ENCODE data around the gene NT5M.
"Not testable (repeated sequence)": the region's sequence is repeated elsewhere in the genome, so short reads cannot be mapped to it uniquely, and the experiment has no call there.

NT5M gene

DNA sequence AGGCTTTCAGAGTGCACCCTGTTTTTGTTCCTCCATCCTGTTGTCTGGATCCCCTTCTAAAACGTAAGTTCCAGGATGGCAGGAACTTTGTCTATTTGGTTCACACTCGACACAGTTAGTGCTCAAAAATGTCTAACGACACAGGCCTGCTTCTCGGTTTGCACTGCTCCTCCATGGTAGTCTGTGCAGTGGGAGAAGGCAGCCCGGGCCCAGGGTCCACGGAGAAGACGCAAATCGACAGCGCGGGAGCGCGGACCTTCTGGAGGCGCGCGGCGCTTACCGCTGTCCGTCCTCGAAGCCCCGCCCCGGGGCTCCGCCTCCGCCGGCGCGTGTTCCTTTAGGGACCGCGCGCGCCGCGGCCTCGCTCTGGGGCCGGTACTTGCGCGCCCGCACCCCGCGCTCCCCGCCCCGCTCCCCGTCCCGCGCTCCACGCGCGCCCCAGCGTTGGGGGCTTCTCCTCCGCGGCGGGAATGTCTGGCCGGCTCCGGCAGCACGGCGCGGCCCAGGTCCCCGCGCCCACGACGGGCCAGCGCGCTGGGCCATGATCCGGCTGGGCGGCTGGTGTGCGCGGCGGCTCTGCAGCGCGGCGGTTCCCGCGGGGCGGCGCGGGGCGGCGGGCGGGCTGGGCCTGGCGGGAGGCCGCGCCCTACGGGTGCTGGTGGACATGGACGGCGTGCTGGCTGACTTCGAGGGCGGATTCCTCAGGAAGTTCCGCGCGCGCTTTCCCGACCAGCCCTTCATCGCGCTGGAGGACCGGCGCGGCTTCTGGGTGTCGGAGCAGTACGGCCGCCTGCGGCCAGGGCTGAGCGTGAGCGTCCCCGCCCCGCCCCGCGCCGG lies at the start of gene NT5M:
TSS of gene NT5M (plus strand) at position 364 of the 837 bp plus-strand sequence. CDS start at position 542, 178 bp downstream.
- peak; percentile 96 for DNase-seq

DNA sequence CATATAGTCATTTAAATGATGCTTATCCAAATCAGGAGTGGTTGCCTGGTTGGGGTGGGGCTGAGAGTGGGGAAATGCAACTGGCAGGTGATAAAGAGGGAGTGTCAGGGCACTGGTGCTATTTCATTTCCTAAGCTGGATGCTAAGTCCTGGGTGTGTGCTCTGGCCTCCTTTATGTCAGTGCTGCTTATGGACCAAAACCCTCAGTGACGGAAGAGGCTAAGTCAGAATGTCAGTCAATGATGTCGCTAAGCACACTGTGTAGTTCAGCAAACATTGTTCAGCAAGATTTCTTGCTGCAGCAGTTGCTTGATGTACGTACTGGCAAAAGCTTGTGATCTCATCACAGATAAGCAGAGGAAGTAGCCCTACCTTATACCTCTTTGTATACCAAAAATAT lies 49.8 kb upstream of the NT5M start:
- peak; percentile 47 for DNase-seq

DNA sequence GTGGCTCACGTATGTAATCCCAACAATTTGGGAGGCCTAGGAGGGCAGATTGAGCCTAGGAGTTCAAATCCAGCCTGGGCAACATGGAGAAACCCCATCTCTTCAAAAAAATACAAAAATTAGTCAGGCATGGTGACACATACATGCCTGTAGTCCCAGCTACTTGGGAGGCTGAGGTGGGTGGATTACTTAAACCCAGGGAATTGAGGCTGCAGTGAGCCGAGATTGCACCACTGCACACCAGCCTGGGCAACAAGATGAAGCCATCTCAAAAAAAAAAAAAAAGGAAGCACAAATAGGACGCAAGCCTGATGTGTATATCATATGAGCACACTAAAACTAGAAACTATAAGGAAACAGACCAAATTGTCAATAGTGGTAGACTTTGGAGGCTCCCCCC lies 49.1 kb upstream of the NT5M start:
- DNase-seq = no peak

DNA sequence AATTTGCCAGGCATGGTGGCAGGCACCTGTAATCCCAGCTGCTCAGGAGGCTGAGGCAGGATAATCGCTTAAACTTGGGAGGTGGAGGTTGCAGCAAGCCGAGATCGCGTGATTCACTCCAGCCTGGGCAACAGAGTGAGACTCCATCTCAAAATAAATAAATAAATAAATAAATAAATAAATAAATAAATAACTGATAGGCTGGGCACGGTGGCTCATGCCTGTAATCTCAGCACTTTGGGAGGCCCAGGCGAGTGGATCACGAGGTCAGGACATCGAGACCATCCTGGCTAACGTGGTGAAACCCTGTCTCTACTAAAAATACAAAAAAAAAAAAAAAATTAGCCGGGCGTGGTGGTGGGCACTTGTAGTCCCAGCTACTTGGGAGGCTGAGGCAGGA lies 47.5 kb upstream of the NT5M start:
- DNase-seq = not testable (repeated sequence)

DNA sequence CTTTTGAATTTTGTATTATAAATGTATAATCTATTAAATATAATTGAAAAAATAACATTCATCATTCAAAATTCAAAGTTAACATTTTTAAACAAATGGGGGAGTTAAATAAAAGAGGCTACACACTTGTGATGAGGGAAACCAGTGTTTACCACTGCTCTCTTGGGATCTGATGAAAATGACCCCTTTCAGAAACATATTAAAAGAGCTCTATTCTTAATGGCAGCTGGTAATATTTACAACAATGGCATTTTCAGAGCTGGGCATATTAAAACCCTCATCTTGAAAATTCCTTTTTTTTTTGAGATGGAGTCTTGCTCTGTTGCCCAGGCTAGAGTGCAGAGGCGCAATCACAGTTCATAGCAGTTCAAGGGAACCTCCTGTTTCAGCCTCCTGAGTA lies 46.9 kb upstream of the NT5M start:
- no peak for DNase-seq

DNA sequence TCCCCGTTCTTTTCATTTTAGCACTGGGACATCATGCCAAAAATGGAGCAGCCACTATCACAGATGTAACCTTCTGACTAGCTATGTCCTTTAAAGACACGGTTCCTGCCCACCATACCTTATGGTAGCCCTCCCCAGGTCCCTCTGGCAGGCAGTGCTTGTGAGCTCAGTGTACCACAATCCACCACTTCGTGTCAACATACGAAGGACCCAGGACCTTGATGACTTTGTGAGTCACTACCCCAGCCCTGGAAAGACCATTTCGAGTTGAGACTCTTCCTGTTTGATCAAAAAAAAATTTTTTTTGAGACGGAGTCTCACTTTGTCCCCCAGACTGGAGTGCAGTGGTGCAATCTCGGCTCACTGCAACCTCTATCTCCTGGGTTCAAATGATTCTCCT lies 45.2 kb upstream of the NT5M start:
- DNase-seq = no peak

DNA sequence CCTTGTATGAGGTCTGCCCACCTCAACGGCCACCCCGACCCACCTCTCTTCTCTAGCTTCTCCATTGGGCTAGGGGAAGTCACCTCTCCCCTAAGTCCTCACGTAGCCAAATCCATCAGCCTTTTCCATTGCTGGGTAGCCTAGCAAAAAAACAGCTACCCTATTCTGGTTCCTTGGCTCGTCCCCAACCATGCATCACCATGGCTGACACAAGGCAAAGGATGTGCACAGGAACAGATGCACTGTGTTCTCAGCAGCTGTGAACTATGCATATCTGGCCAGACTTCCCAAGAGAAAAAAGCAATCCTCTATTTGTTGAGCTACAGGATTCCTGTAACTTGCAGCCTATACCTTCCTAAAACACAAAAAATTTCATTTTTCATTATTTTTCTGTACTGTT lies 44.2 kb upstream of the NT5M start:
- no peak for DNase-seq

DNA sequence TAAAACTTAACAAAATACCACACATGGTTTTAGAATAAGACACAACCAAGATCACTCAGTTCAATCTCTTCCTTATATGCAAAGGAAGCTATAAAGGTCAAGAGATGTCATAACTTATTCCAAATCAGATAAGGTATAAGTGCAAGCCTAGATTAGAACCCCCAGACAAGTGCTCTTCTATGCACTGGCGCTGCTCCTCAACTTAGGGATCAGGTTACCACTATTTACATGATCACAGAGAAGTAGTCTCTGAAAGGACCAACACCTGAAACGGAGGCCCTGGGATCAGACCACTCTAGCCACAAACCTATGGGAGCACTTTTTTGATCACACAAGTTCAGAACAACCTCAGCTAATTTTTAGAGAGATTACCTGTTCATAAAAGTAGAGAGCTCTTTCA lies 38.7 kb upstream of the NT5M start:
- no peak for DNase-seq

DNA sequence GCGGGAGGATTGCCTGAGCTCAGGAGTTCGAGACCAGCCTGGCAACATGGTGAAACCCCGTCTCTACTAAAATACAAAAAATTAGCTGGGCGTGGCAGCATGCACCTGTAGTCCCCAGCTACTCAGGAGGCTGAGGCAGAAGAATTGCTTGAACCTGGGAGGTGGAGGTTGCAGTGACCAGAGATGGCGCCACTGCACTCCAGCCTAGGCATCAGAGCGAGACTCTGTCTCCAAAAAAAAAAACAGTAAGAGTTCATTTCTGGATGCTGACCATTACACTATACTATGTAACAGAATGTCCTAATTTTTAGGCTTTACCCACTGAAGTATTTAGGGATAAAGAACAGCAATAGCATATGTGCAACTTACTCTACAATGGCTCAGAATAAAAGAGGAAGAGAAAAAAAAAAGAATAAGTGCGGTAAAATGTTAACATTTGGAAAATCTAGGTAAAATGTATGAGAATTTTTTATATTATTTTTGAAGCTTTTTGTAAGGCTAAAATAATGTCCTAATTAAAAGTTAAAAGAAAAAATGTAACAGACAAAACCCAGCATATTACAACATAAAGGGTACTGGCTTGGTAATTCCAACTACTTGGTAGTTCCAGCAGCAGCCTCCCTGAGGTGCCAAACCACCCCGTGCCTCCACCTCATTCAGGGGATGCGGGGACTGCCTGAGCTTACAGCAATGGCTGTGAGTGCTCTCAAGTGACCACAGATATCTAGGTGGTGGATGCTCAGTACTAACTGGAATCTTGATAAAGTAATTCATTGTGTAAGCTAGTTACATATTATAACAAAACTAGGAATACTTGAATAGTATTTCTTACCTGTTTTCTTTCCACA lies 33.0 kb upstream of the NT5M start:
- DNase-seq = peak; percentile 55

DNA sequence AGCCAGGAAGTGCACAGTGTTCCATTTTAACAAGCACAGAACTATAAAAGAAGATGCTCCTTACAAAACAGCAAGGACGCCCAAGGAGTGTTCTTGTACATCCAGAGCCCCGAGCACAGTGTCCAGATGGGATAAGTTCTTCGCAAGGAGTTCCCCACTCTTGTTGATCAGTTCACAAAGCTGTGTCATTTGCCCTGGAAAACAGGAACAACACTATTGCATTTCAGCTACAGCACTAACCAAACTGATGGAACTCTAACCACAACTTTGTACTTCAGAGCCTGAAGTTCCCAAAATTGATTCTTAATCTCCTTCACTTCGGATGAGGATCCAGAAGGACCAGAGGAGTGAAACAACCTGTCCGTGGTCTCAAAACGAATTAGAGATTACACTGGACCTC lies 27.2 kb upstream of the NT5M start:
- DNase-seq = peak; percentile 68

DNA sequence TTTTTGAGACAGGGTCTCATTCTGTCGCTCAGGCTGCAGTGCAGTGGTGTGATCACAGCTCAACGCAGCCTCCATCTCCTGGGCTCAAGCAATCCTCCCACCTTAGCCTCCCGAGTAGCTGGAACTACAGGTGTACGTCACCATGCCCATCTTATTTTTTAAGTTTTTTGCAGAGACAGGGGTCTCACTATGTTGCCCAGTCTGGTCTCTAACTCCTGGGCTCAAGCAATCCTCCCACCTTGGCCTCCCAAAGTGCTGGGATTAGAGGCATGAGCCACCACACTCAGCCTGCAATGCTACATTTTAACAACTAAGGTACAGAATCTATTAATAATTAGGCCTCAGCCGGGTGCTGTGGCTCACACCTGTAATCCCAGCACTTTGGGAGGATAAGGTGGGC lies 25.7 kb upstream of the NT5M start:
- not testable (repeated sequence) for DNase-seq

DNA sequence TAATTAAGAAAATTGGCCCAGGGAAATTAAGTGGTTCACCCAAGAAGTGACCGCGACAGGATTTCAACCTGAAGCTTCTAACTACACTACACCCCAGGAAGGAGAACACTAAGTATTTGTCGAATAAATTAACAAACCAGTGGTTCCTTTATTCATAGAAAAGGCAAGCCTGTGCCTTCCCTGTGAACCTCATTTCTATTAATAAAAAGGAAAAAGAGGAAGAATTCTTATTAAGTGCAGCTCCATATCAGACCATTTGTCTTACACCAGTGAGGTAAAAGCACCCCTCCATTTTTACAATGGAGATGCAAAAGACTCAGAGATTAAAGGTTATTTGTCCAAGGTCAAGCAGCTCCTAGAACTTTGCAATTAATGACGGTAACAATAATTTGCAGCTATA lies 23.9 kb upstream of the NT5M start:
- no peak for DNase-seq

DNA sequence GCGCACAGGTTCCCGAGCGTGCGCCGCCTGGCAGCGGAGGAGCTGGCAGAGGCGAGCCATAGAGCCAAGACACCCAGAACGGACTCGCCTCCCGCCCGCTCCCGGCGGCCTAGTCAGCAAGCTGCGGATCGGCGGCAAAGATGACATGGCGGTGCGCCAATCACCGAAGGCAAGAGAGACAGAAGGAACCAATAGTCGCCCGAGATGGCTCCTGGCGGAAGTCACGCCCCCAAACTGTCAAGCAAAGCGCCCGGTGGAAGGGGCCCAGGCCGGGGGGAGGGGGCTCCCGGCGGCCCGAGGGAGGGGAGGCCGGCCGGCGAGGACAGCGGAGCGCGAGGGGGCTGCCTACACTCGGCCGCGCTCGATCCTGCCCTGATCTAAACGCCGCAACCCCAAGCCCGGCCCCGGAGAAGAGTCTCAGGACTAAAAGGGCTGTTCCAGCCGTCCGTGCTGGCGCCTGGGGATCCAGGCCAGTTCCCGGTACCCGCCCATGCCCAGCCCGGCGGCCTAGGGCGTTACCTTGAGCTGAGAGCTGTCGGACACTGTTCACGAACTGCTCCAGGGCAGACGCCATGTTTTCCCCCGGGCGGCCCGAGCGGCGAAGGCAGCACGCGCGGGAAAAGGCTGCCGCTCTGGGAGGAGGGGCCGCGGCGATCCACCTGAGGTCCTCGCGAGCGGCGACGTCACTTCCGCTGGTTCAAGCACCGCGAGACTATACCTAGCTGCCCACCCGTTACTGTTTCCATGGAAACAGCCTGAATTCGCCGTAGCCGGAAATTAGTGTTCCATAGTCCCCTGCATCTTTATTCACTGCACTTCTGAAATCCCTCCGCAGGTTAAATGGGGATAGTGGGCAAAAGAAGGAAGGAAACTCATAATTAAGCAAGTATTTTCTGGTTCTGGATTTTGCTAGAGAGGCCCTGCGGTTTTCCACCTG lies 22.3 kb upstream of the NT5M start, which contains the start of gene COPS3:
TSS of gene COPS3 (minus strand) at position 634 of the 937 bp plus-strand sequence. CDS start at position 574, 60 bp downstream.
- DNase-seq = peak; percentile 99

DNA sequence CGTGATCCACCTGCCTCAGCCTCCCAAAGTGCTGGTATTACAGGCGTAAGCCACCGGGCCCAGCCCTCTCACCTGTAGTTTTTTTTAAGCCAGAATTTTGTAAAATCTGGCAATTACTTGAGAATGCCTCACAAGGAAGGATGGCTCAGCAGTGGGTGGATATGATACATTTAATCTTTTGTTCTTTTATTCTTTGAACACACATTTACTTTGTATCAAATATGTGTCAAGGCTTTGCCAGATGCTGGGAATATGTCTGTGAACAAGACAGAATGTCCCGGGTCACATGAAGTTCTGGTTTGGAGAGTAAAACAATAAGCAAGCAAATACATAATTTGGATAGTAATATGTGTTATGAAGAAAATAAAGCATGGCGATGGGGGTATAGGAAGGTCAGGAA lies 17.2 kb upstream of the NT5M start:
- no peak for DNase-seq

DNA sequence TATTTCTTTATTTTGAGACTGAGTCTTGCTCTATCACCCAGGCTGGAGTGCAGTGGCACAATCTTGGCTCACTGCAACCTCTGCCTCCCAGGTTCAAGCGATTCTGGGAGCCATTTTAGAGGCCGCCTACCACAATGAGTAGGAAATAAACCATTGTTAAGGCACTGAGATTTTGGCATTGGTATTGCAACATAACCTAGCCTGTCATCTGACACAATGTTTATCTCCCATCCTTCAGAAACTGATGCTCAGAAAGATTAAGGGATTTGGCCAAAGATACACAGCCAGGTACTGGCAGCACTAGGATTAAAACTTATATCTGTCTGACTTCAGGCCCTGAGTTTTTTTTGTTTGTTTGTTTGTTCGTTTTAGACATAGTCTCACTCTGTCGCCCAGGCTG lies 14.1 kb upstream of the NT5M start:
- no peak for DNase-seq

DNA sequence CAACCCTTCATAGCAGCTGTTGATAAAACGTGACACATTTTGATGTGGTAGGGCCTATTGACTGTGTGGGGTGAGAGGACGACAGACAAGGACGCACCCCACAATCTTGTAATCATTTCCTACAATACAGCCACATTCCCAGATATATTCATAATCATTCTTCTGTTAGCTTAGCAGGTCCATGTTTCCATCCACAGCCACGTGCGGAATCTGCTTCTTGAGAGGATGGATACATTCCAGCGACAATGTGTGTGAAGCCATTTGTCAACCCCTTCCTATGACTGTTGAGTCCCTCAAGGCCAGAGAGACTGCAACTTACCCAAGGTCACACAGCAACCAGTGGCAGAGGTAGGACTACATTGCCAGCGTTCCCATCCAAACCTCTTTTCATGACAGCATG lies 13.5 kb upstream of the NT5M start:
- no peak for DNase-seq

DNA sequence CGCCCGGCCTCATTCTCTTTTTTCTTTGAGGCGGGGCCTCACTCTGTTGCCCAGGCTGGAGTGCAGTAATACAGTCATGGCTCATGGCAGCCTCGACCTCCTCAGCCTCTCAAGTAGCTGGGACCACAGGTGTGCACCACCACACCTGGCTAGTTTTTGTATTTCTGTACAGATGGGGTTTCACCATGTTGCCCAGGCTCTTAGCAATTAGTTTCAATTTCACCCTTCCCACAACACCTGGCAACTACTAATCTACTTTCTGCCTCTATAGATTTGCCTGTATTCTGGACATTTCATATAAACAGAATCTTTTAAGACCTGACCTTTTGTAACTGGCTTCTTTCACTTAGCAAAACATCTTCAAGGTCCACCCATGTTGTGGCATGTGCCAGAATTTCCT lies 8.0 kb upstream of the NT5M start:
- DNase-seq = no peak

DNA sequence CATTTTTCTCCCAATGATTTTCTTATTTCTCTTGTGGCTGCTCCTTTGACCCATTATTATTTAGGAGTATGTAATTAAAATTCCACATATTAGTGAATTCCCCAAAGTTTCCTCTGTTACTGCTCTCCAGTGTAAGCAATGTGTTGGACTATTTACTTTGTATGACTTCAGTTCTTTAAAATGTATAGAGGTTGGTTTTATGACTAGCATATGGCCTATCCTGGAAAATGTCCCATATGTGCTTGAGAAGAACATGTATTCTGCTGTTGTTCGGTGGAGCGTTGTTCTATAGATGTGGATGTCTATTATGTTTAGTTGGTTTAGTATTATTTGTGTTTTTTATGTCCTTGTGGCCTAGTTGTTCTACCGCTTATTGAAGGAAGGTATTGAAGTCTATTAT lies 6.0 kb upstream of the NT5M start:
- DNase-seq = no peak

DNA sequence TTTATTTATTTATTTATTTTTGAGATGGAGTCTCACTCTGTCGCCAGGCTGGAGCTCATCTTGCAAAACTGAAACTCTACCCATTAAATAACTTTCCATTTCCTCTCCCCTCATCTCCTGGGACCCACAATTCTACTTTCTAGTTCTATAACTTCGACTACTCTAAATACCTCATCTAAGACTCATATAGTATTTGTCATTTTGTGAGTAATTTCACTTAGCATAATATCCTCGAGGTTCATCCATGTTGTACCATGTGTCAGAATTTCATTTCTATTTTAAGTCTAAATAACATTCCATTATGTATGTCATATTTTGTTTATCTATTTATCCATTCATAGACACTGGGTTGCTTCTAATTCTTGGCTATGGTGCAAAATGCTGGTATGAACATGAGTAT lies 5.1 kb upstream of the NT5M start:
- no peak for DNase-seq

DNA sequence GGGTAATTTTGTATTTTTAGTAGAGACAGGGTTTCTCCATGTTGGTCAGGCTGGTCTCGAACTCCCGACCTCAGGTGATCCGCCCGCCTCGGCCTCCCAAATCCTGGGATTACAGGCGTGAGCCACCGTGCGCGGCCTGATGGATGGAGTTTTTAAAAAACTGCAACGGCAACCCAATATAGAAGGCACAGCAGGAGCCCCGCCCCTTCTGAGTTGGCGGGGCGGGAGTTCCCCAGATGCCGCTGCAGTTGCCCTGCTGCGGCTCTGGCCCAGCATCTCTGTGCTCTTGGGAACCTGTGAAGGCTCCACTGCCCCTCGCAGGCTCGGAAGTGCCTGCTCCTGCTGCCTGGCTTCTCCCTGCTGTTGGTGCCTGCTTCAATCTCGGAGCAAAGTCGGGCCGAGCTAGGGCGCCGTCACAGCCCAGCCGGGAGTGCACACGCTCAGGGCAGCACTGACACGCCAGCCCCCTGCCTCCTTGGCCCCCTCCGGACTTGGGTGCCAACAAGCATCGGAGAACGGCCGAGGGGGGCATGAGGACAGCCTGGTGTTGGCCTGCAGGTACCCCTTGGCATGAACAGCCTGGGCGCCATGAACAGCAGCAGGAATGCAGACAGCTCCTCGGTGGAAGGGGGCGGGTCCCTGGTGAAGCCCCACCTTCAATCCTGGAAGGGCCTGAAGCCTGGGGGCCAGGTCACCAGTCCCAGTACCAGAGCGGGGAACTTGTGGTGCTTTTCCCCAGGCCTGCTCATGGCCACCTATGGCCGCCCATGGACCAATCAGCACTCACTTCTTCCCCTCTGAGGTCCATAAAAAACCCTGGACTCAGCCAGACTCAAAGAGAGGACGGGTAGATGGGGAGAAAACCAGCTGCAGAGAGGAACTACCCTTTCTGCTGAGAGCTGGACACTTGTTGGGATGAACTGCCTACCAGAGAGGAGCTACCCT lies 2.3 kb upstream of the NT5M start:
- peak; percentile 89 for DNase-seq

DNA sequence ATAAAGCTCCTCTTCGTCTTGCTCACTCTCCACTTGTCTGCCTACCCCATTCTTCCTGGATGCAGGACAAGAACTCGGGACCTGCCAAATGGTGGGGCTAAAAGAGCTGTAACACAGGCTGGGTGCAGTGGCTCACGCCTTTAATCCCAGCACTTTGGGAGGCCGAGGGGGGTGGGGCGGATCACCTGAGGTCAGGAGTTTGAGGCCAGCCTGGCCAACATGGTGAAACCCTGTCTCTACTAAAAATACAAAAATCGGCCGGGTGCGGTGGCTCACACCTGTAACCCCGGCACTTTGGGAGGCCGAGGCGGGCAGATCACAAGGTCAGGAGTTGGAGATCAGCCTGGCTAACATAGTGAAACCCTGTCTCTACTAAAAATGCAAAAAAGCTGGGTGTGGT lies 1.5 kb upstream of the NT5M start:
- not testable (repeated sequence) for DNase-seq
